ENCODE measurements around the gene ITGB4. TPM values are rescaled to one million over a fixed set of nuclear protein-coding genes. Genes with fewer than 3 reads are reported as not detected.

ITGB4 gene
- total RNA-seq, 2 experiments from 2014 or later, result 0.69 to 1.8 TPM

GRCh38 chr17:75706042-75706728 is 15.1 kb upstream of the ITGB4 start:
- Mint-ChIP-seq H3K4me1 (ENCODE audit: low read depth) (no peaks in the 10 kb centered on the region), H3K4me3 (no peak overlapping the region), H3K27me3 (no peaks in the 10 kb centered on the region), H3K36me3 (ENCODE audit: low read depth) (peaks cover 18% of the 10 kb centered on the region), H3K27ac (peak overlapping the region; percentile 20), H3K9me3 (no peaks in the 10 kb centered on the region)
- ATAC-seq, result no peak
- no peak for TF ChIP-seq CTCF (IDR thresholded peaks at IDR 0.05)
- DNase-seq, result no peak
- intact Hi-C loops (cut with micrococcal nuclease), result no loop called here
- POLR2A ChIA-PET, result no interaction called here
- CTCF ChIA-PET, result interaction anchor here (0.9 to 1.9 kb wide), 2 partner anchors 44 to 47 kb away, joined by 3 to 5 read pairs; no protein-coding TSS in a partner anchor

DNA sequence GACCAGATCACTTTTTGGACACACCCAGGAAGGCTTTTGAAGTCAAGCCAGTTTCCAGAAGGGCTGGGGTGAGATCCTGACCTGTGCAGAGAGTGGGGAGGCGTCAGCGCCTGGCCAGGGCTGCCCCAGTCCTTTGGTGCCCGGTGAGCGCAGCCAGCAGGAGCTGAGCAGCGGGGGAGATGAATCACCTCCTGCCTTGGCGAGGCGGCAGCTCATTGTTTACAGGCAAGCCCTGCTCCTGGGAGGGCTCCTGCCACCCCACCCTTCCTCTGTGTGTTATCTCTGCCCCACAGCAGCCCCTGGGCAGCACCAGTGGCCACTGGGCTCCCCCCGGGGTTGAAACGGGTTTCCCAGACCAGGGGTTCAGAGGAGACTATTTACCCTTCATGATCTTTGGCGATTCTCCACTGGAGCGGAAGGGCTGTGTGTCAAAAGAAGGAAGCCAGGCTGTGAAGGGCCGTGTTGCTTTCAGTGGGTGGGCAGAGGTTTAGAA is 14.1 kb upstream of the ITGB4 start:
- ChIA-PET CTCF (no interaction called here), POLR2A (interaction anchor here (0.7 kb wide), 1 partner anchor 10 kb away, joined by 3 read pairs; no protein-coding TSS in a partner anchor)
- no peaks in the 10 kb centered on the region for H3K27me3 Mint-ChIP-seq
- H3K4me3 Mint-ChIP-seq, result no peak overlapping the region
- intact Hi-C loops (cut with micrococcal nuclease), result no loop called here
- DNase-seq, result no peak
- TF ChIP-seq CTCF (IDR thresholded peaks at IDR 0.05), result no peak
- H3K27ac Mint-ChIP-seq, result no peak overlapping the region
- H3K36me3 Mint-ChIP-seq (ENCODE audit: low read depth), result peaks cover 15% of the 10 kb centered on the region
- ATAC-seq, result no peak
- no peaks in the 10 kb centered on the region for H3K4me1 Mint-ChIP-seq (ENCODE audit: low read depth)
- H3K9me3 Mint-ChIP-seq, result no peaks in the 10 kb centered on the region

DNA sequence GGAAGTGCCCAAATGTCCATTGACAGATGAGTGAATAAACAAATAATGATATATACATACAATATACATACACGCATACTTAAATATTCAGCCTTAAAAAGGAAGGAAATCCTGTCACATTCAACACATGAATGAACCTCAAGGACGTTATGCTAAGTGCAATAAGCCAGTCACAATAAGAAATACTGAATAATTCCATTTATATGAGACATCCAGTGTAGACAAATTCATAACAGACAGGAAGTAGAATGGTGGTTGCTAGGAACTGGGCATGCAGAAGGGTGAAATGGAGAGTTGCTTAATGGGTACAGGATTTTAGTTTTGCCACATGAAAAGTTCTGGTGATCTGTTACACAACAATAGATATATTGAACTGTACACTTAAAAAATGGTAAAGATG is 8.8 kb upstream of the ITGB4 start:
- no peak for ATAC-seq
- intact Hi-C loops (cut with micrococcal nuclease), result no loop called here

DNA sequence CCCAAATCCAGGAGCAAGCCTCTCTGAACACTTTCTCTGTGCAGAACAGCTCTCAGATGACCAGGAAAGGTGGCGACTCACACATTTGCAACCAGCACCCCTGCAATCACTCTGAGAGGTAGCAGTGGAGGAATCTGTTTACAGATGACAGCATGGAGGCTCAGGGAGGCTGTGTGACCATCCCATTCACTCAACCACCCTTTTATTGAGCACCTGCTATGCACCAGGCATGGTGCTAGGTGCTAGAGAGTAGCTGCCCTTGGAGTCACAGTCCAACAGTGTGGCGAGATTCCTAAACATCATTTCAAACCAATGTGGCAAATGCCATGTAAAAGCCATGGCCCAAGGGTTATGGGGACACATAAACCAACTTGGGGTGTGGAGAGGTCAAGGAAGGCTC is 1.5 kb upstream of the ITGB4 start:
- POLR2A ChIA-PET, result interaction anchor here (0.6 kb wide), 1 partner anchor 203 kb away, joined by 3 read pairs; no protein-coding TSS in a partner anchor
- TF ChIP-seq CTCF (IDR thresholded peaks at IDR 0.05), result no peak
- DNase-seq (no peak), ATAC-seq (no peak)
- H3K27me3 Mint-ChIP-seq, result peaks cover 10% of the 10 kb centered on the region
- H3K4me1 Mint-ChIP-seq (ENCODE audit: low read depth), result peaks cover 3% of the 10 kb centered on the region
- CTCF ChIA-PET, result interaction anchor here (1.0 to 22.4 kb wide), 4 partner anchors 30 to 118 kb away, joined by 5 to 217 read pairs (median 14); partner anchors contain the start of gene SMIM5
- no peak overlapping the region for H3K4me3 Mint-ChIP-seq
- no peak overlapping the region for H3K27ac Mint-ChIP-seq
- intact Hi-C loops (cut with micrococcal nuclease), result no loop called here
- H3K36me3 Mint-ChIP-seq (ENCODE audit: low read depth), result no peaks in the 10 kb centered on the region
- no peaks in the 10 kb centered on the region for H3K9me3 Mint-ChIP-seq

More for the DNA sequence above, 8.8 kb upstream of the ITGB4 start:
- CTCF ChIA-PET, result no interaction called here
- no peak overlapping the region for H3K4me3 Mint-ChIP-seq
- no peak for DNase-seq
- no peak overlapping the region for H3K27ac Mint-ChIP-seq
- H3K4me1 Mint-ChIP-seq (ENCODE audit: low read depth), result no peaks in the 10 kb centered on the region
- peaks cover 2% of the 10 kb centered on the region for H3K36me3 Mint-ChIP-seq (ENCODE audit: low read depth)
- POLR2A ChIA-PET, result interaction anchor here (0.6 kb wide), 1 partner anchor 29 kb away, joined by 3 read pairs; no protein-coding TSS in a partner anchor
- peaks cover 4% of the 10 kb centered on the region for H3K27me3 Mint-ChIP-seq
- no peak for TF ChIP-seq CTCF (IDR thresholded peaks at IDR 0.05)
- no peaks in the 10 kb centered on the region for H3K9me3 Mint-ChIP-seq

GRCh38 chr17:75721463-75722011 is 278 bp downstream of the ITGB4 start:
- ChIA-PET CTCF (interaction anchor here (3.7 to 22.4 kb wide), 2 partner anchors 28 to 88 kb away, joined by 21 to 217 read pairs; partner anchors contain the start of gene SMIM5), POLR2A (interaction anchor here (1.2 kb wide), 1 partner anchor 10 kb away, joined by 4 read pairs; no protein-coding TSS in a partner anchor)
- Mint-ChIP-seq H3K27me3 (peaks cover 8% of the 10 kb centered on the region), H3K4me1 (ENCODE audit: low read depth) (peaks cover 3% of the 10 kb centered on the region), H3K9me3 (no peaks in the 10 kb centered on the region), H3K4me3 (no peak overlapping the region), H3K36me3 (ENCODE audit: low read depth) (no peaks in the 10 kb centered on the region), H3K27ac (no peak overlapping the region)
- DNase-seq, result no peak
- no peak for TF ChIP-seq CTCF (IDR thresholded peaks at IDR 0.05)
- intact Hi-C loops (cut with micrococcal nuclease), result no loop called here
- no peak for ATAC-seq
